GM23338 (cell line): ENCODE results near the gene FTH1. TPM values are rescaled to one million over a fixed set of nuclear protein-coding genes. Genes with fewer than 3 reads are reported as not detected.

Experiments used
- ATAC-seq: fragments of 200-7000 bp; cut with Tn5 transposase; 3 replicates; pipeline ENCODE4 v1.9.1; 2020
- DNase-seq: peaks from one replicate; pipeline ENCODE4 v3.0.0-alpha.2; 2015; ENCODE audit warnings: low spot score
- H2AFZ ChIP-seq: fragments of 200-600 bp; sonication (generic); 2 replicates; pipeline ENCODE4 v1.8.0; 2016; ENCODE audit warnings: antibody characterized with exemption, mild to moderate bottlenecking, moderate library complexity
- H3F3A ChIP-seq: fragments of 200-600 bp; sonication (generic); replicated peaks from 2 replicates; pipeline ENCODE4 v1.8.0; 2017; ENCODE audit warnings: antibody characterized with exemption, mixed run types, low read depth
- H3K27ac ChIP-seq: fragments of 200-600 bp; sonication (generic); 2 replicates; pipeline ENCODE4 v1.6.1; 2016; ENCODE audit warnings: low read depth
- H3K27me3 ChIP-seq: fragments of 200-600 bp; sonication (generic); 2 replicates; pipeline ENCODE4 v1.8.0; 2016; ENCODE audit warnings: mild to moderate bottlenecking, mixed run types, moderate library complexity; ENCODE audit not compliant: insufficient read depth
- H3K36me3 ChIP-seq: fragments of 200-600 bp; sonication (generic); 2 replicates; pipeline ENCODE4 v1.8.0; 2016; ENCODE audit warnings: mild to moderate bottlenecking; ENCODE audit not compliant: insufficient read depth
- H3K4me1 ChIP-seq: fragments of 200-600 bp; sonication (generic); 2 replicates; pipeline ENCODE4 v1.8.0; 2016; ENCODE audit warnings: mild to moderate bottlenecking, moderate library complexity; ENCODE audit not compliant: insufficient read depth
- H3K4me2 ChIP-seq: fragments of 200-600 bp; sonication (generic); 2 replicates; pipeline ENCODE4 v1.7.1; 2017; ENCODE audit warnings: mixed run types
- H3K4me3 ChIP-seq: fragments of 200-600 bp; sonication (generic); 2 replicates; pipeline ENCODE4 v1.6.1; 2016; ENCODE audit warnings: mixed run types
- H3K79me2 ChIP-seq: fragments of 200-600 bp; sonication (generic); replicated peaks from 2 replicates; pipeline ENCODE4 v1.8.0; 2017; ENCODE audit warnings: mild to moderate bottlenecking; ENCODE audit not compliant: insufficient read depth
- H3K9me2 ChIP-seq: fragments of 200-600 bp; sonication (generic); 2 replicates; pipeline ENCODE4 v1.8.0; 2017; ENCODE audit not compliant: insufficient read depth
- H4K20me1 ChIP-seq: fragments of 200-600 bp; sonication (generic); replicated peaks from 2 replicates; pipeline ENCODE4 v1.8.0; 2017; ENCODE audit warnings: mild to moderate bottlenecking; ENCODE audit not compliant: insufficient read depth
- H3K27ac Mint-ChIP-seq: 2 replicates; pipeline ENCODE4 v1.8.0; 2020; ENCODE audit warnings: inconsistent platforms, mild to moderate bottlenecking, moderate library complexity, mixed read lengths
- H3K27me3 Mint-ChIP-seq: 3 replicates; pipeline ENCODE4 v1.8.0; 2022; ENCODE audit warnings: low read depth, mild to moderate bottlenecking, moderate library complexity, mixed read lengths, inconsistent platforms; ENCODE audit not compliant: insufficient read depth, poor library complexity
- H3K36me3 Mint-ChIP-seq: 3 replicates; pipeline ENCODE4 v1.8.0; 2021; ENCODE audit warnings: low read depth, mild to moderate bottlenecking, inconsistent platforms, moderate library complexity, mixed read lengths
- H3K4me1 Mint-ChIP-seq: 3 replicates; pipeline ENCODE4 v1.8.0; 2020; ENCODE audit warnings: mild to moderate bottlenecking, inconsistent platforms, mixed read lengths
- H3K4me3 Mint-ChIP-seq: 3 replicates; pipeline ENCODE4 v1.8.0; 2021; ENCODE audit warnings: moderate library complexity, mild to moderate bottlenecking, inconsistent platforms, mixed read lengths
- H3K9me3 Mint-ChIP-seq: 3 replicates; pipeline ENCODE4 v1.8.0; 2020; ENCODE audit warnings: moderate library complexity, mild to moderate bottlenecking, inconsistent platforms, mixed read lengths
- CREB1 ChIP-seq: fragments of 250-450 bp; sonication (Bioruptor Pico); IDR thresholded peaks from 2 replicates; pipeline ENCODE4 v1.5.0; 2020; ENCODE audit warnings: low read depth, mild to moderate bottlenecking, moderate library complexity
- ETS1 ChIP-seq: IDR thresholded peaks from 2 replicates; pipeline ENCODE4 v1.6.1; 2016; ENCODE audit warnings: antibody characterized with exemption
- EZH2 ChIP-seq: fragments of 200-600 bp; sonication (generic); IDR thresholded peaks from one replicate; pipeline ENCODE4 v1.8.0; 2017; ENCODE audit warnings: antibody characterized with exemption, mild to moderate bottlenecking, low read depth; ENCODE audit not compliant: unreplicated experiment
- EZH2phosphoT487 ChIP-seq: fragments of 200-600 bp; sonication (generic); IDR thresholded peaks from one replicate; pipeline ENCODE4 v1.8.1; 2018; ENCODE audit warnings: antibody characterized with exemption; ENCODE audit not compliant: unreplicated experiment
- JUNB ChIP-seq: IDR thresholded peaks from one replicate; pipeline ENCODE4 v1.6.1; 2016; ENCODE audit warnings: antibody characterized with exemption; ENCODE audit not compliant: unreplicated experiment
- NANOG ChIP-seq: IDR thresholded peaks from 2 replicates; pipeline ENCODE4 v1.6.1; 2016; ENCODE audit warnings: antibody characterized with exemption, borderline replicate concordance
- POLR2AphosphoS5 ChIP-seq: IDR thresholded peaks from 2 replicates; pipeline ENCODE4 v1.6.1; 2016; ENCODE audit warnings: antibody characterized with exemption, low read depth
- REST ChIP-seq: IDR thresholded peaks from one replicate; pipeline ENCODE4 v1.6.1; 2018; ENCODE audit warnings: antibody characterized with exemption; ENCODE audit not compliant: unreplicated experiment
- ZNF114 ChIP-seq: fragments of 250-450 bp; sonication (Bioruptor Pico); IDR thresholded peaks from 2 replicates; pipeline ENCODE4 v1.5.0; 2020; ENCODE audit warnings: mild to moderate bottlenecking, moderate library complexity
- ZNF462 ChIP-seq: fragments of 250-450 bp; sonication (Bioruptor Pico); IDR thresholded peaks from 2 replicates; pipeline ENCODE4 v1.5.0; 2020; ENCODE audit warnings: mild to moderate bottlenecking, moderate library complexity
- polyA plus RNA-seq: library from polyadenylated mRNA; unstranded; fragments of >200 nt; fragmentation: Nextera tagmentation; extraction: Ambion mirVana; gene quantifications from 2 replicates; pipeline ENCODE4 v1.2.1, GENCODE V29; 2016
- total RNA-seq: library from RNA; depleted of rRNA; stranded (reverse); fragments of >200 nt; shearing (Covaris generic); gene quantifications from 2 replicates; pipeline ENCODE4 v1.2.3, GENCODE V29; 2014

The FTH1 gene
- total and polyA plus RNA-seq, 2 experiments from 2014 or later, result 718 to 2,750 TPM

- no peak for TF ChIP-seq JUNB
- TF ChIP-seq POLR2AphosphoS5, result no peak
- TF ChIP-seq EZH2, result no peak
These were observed 43.4 kb downstream of the FTH1 start (continued) for GRCh38 chr11:61924064-61924455.

- DNase-seq (peak; percentile 67), ATAC-seq (peak; percentile 83)
- no peaks in the 10 kb centered on the region for H3K9me2 ChIP-seq
- no peaks in the 10 kb centered on the region for H3K9me3 Mint-ChIP-seq
- H2AFZ ChIP-seq, result peak overlapping the region; percentile 95
- peaks cover 8% of the 10 kb centered on the region; the same call in 1 of the 2 replicates for H3F3A ChIP-seq
- H3K4me2 ChIP-seq, result peak overlapping the region; percentile 70
- peaks cover 16% of the 10 kb centered on the region for H3K27me3 Mint-ChIP-seq
- no peaks in the 10 kb centered on the region for H4K20me1 ChIP-seq
- H3K36me3 Mint-ChIP-seq, result no peaks in the 10 kb centered on the region; the same call in 2 of the 3 replicates
- peaks cover 22% of the 10 kb centered on the region for H3K4me1 ChIP-seq
- TF ChIP-seq NANOG, result no peak
- peak; percentile 27 for TF ChIP-seq REST
- TF ChIP-seq ZNF462 (CRISPR knock-in tag), result peak; percentile 34; the same call in 1 of the 2 replicates
- no peak for TF ChIP-seq CREB1 (CRISPR knock-in tag)
- TF ChIP-seq ZNF114 (CRISPR knock-in tag), result no peak
- no peak for TF ChIP-seq EZH2
- no peak for TF ChIP-seq JUNB
- no peak for TF ChIP-seq ETS1
- no peak for TF ChIP-seq EZH2phosphoT487
- peaks cover 6% of the 10 kb centered on the region; the same call in 1 of the 2 replicates for H3K27me3 ChIP-seq
- peaks cover 41% of the 10 kb centered on the region for H3K4me1 Mint-ChIP-seq
- no peaks in the 10 kb centered on the region for H3K36me3 ChIP-seq
- peak overlapping the region; percentile 65; the same call in 1 of the 2 replicates for H3K27ac Mint-ChIP-seq
- H3K27ac ChIP-seq, result no peak overlapping the region
- H3K79me2 ChIP-seq, result no peaks in the 10 kb centered on the region
- H3K4me3 Mint-ChIP-seq, result peak overlapping the region; percentile 49; the same call in 2 of the 3 replicates
- no peak overlapping the region for H3K4me3 ChIP-seq
These were observed 44.0 kb downstream of the FTH1 start for GRCh38 chr11:61923166-61924063.
